Glomerular visceral epithelial cell (primary cell): ENCODE measurements around the gene NR6A1.
"Not testable (repeated sequence)": the region's sequence is repeated elsewhere in the genome, so short reads cannot be mapped to it uniquely, and the experiment has no call there.

Source experiments
- DNase-seq: peaks from one replicate; pipeline ENCODE4 v3.0.0-alpha.2; 2016; ENCODE audit errors: extremely low spot score

The NR6A1 gene

GRCh38 chr9:124615840-124616239 lies 155.3 kb downstream of the NR6A1 start:
- not testable (repeated sequence) for DNase-seq

GRCh38 chr9:124615100-124615742 lies 155.9 kb downstream of the NR6A1 start:
- no peak for DNase-seq

GRCh38 chr9:124613849-124614248 lies 157.3 kb downstream of the NR6A1 start:
- no peak for DNase-seq

- no peak for DNase-seq
Observed at GRCh38 chr9:124611106-124611505, 160.0 kb downstream of the NR6A1 start.

GRCh38 chr9:124606027-124606426 lies 165.1 kb downstream of the NR6A1 start:
- no peak for DNase-seq

GRCh38 chr9:124605258-124605657 lies 165.9 kb downstream of the NR6A1 start:
- no peak for DNase-seq

- DNase-seq, result no peak
Observed at GRCh38 chr9:124602632-124603031, 168.5 kb downstream of the NR6A1 start.

GRCh38 chr9:124602204-124602603 lies 168.9 kb downstream of the NR6A1 start:
- DNase-seq, result no peak

GRCh38 chr9:124600407-124600806 lies 170.7 kb downstream of the NR6A1 start:
- no peak for DNase-seq

GRCh38 chr9:124599121-124599795 lies 171.9 kb downstream of the NR6A1 start:
- DNase-seq, result no peak

- DNase-seq, result peak; percentile 15
Observed at GRCh38 chr9:124598048-124598447, 173.1 kb downstream of the NR6A1 start.

- DNase-seq, result no peak
Observed at GRCh38 chr9:124596172-124596839, 174.8 kb downstream of the NR6A1 start.

GRCh38 chr9:124595743-124596142 lies 175.4 kb downstream of the NR6A1 start:
- no peak for DNase-seq

- no peak for DNase-seq
Observed at GRCh38 chr9:124594673-124595072, 176.4 kb downstream of the NR6A1 start.

- no peak for DNase-seq
Observed at GRCh38 chr9:124594225-124594624, 176.9 kb downstream of the NR6A1 start.

GRCh38 chr9:124593651-124594058 lies 177.5 kb downstream of the NR6A1 start:
- no peak for DNase-seq

- DNase-seq, result no peak
Observed at GRCh38 chr9:124593200-124593599, 177.9 kb downstream of the NR6A1 start.

GRCh38 chr9:124590889-124591641 lies 180.0 kb downstream of the NR6A1 start:
- no peak for DNase-seq

- DNase-seq, result no peak
Observed at GRCh38 chr9:124584631-124585030, 186.5 kb downstream of the NR6A1 start.

- DNase-seq, result no peak
Observed at GRCh38 chr9:124583134-124583533, 188.0 kb downstream of the NR6A1 start.

- DNase-seq, result no peak
Observed at GRCh38 chr9:124580186-124580585, 190.9 kb downstream of the NR6A1 start.

GRCh38 chr9:124576751-124577150 lies 194.4 kb downstream of the NR6A1 start:
- peak; percentile 56 for DNase-seq
